A673 (cell line): Measurements from ENCODE around the gene NAV2. TPM values are rescaled to one million over a fixed set of nuclear protein-coding genes. Genes with fewer than 3 reads are reported as not detected.

Experiments used
- BruUV-seq: library from RNA; stranded (reverse); fragments of 400-500 nt; replicated peaks from 2 replicates; lab custom pipeline; 2021; lab: Mats Ljungman, UMichigan
- CTCF ChIA-PET: fragments of 300-600 bp; sonication (Branson Sonifier 250); formaldehyde crosslinking; loops from one replicate; lab custom pipeline; 2022; ENCODE audit warnings: antibody characterized with exemption; lab: Charles Lee
- POLR2A ChIA-PET: fragments of 300-600 bp; sonication (Branson Sonifier 250); formaldehyde crosslinking; loops from one replicate; lab custom pipeline; 2022; ENCODE audit warnings: antibody characterized with exemption; ENCODE audit not compliant: low non-redundant PET; lab: Charles Lee
- DNase-seq: peaks from one replicate; pipeline ENCODE4 v3.0.0-alpha.2; 2015; ENCODE audit warnings: low spot score
- H3K27ac ChIP-seq: fragments of 200-600 bp; sonication (generic); 2 replicates; pipeline ENCODE4 v1.5.1; 2016; ENCODE audit warnings: mixed run types, low read depth, mild to moderate bottlenecking, mixed read lengths, antibody characterized with exemption, low read length; ENCODE audit not compliant: poor library complexity, severe bottlenecking
- H3K27me3 ChIP-seq: fragments of 200-600 bp; sonication (generic); replicated peaks from 2 replicates; pipeline ENCODE4 v1.6.1; 2017; ENCODE audit warnings: mixed run types, low read depth, mild to moderate bottlenecking, mixed read lengths, antibody characterized with exemption, low read length; ENCODE audit not compliant: insufficient read depth, poor library complexity
- H3K36me3 ChIP-seq: fragments of 200-600 bp; sonication (generic); 2 replicates; pipeline ENCODE4 v1.6.1; 2016; ENCODE audit warnings: mixed run types, mild to moderate bottlenecking, mixed read lengths, antibody characterized with exemption, low read length; ENCODE audit not compliant: insufficient read depth, poor library complexity, severe bottlenecking
- H3K4me1 ChIP-seq: fragments of 200-600 bp; sonication (generic); 2 replicates; pipeline ENCODE4 v1.6.1; 2017; ENCODE audit warnings: mixed run types, mild to moderate bottlenecking, mixed read lengths, antibody characterized with exemption, low read length; ENCODE audit not compliant: insufficient read depth, poor library complexity, severe bottlenecking
- H3K4me3 ChIP-seq: fragments of 200-600 bp; sonication (generic); 2 replicates; pipeline ENCODE4 v1.5.1; 2016; ENCODE audit warnings: low read depth, mixed run types, mild to moderate bottlenecking, mixed read lengths, low read length; ENCODE audit not compliant: poor library complexity, severe bottlenecking
- H3K9me3 ChIP-seq: fragments of 200-600 bp; sonication (generic); 2 replicates; pipeline ENCODE4 v1.6.1; 2016; ENCODE audit warnings: mixed run types, low read depth, mild to moderate bottlenecking, mixed read lengths, antibody characterized with exemption, low read length; ENCODE audit not compliant: poor library complexity, severe bottlenecking
- EZH2 ChIP-seq: fragments of 200-600 bp; sonication (generic); IDR thresholded peaks from 2 replicates; pipeline ENCODE4 v1.6.1; 2017; ENCODE audit warnings: borderline replicate concordance, low read depth, mild to moderate bottlenecking, mixed read lengths, antibody characterized with exemption, low read length; ENCODE audit not compliant: poor library complexity, severe bottlenecking
- intact Hi-C: fragments of 100-400 bp; cut with micrococcal nuclease; formaldehyde crosslinking; loops from one replicate; pipeline ENCODE4 v1.10.0; 2022; ENCODE audit not compliant: unreplicated experiment
- total RNA-seq: library from RNA; stranded (reverse); gene quantifications from 2 replicates; pipeline ENCODE4 v1.2.3, GENCODE V29; 2021
- TF ChIP-seq, protein P1 (sequence below): fragments of 300-800, 200-600 bp; sonication (generic); conservative IDR thresholded peaks from 2 replicates; pipeline ENCODE4 v1.5.1; 2017; ENCODE audit warnings: low read depth, mild to moderate bottlenecking, antibody characterized with exemption, low read length, moderate library complexity, mixed read lengths

The NAV2 gene
- total RNA-seq, 1 experiment from 2014 or later, result not detected

DNA sequence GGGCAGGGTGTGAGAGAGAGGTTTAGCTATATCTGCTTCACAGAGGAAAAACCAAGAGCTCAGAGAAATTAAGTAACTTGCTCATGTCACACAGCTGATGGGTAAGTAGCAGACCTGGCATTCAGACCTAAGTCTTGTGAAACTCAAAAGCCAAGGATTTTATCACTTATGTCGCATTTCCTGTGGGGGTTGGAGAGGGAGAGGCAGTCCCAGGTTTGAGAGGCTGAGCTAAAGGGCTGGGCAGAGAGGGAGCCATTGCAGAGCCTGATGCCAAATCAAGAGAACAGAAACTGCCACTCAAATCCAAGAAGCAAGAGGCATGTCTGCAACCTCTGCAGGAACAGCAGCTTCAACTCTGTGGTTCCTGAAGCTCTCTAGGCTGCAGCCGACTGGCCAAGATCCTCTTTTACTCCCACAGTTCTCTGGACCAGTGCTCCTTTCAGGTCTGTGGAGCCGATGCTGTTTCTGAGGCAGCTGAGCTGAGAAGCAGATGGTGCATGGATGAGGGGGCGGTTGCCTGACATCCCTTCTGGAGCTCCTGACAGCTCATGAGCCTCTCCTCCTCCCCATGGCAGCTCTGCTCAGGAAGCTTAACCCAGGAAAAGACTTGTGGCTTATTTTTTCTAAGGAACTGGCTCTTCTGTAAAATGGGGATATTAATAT lies 47.6 kb upstream of the NAV2 start:
- POLR2A ChIA-PET, result no interaction called here
- Histone ChIP-seq H3K4me3 (no peak overlapping the region), H3K27me3 (no peaks in the 10 kb centered on the region), H3K27ac (no peak overlapping the region), H3K36me3 (no peaks in the 10 kb centered on the region), H3K9me3 (no peaks in the 10 kb centered on the region), H3K4me1 (no peaks in the 10 kb centered on the region)
- CTCF ChIA-PET, result no interaction called here
- TF ChIP-seq, protein P1, sequence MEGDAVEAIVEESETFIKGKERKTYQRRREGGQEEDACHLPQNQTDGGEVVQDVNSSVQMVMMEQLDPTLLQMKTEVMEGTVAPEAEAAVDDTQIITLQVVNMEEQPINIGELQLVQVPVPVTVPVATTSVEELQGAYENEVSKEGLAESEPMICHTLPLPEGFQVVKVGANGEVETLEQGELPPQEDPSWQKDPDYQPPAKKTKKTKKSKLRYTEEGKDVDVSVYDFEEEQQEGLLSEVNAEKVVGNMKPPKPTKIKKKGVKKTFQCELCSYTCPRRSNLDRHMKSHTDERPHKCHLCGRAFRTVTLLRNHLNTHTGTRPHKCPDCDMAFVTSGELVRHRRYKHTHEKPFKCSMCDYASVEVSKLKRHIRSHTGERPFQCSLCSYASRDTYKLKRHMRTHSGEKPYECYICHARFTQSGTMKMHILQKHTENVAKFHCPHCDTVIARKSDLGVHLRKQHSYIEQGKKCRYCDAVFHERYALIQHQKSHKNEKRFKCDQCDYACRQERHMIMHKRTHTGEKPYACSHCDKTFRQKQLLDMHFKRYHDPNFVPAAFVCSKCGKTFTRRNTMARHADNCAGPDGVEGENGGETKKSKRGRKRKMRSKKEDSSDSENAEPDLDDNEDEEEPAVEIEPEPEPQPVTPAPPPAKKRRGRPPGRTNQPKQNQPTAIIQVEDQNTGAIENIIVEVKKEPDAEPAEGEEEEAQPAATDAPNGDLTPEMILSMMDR, result no peak
- no peak for TF ChIP-seq EZH2
- BruUV-seq, result no TSS peak
- intact Hi-C loops, result no loop called here
- no peak for DNase-seq

DNA sequence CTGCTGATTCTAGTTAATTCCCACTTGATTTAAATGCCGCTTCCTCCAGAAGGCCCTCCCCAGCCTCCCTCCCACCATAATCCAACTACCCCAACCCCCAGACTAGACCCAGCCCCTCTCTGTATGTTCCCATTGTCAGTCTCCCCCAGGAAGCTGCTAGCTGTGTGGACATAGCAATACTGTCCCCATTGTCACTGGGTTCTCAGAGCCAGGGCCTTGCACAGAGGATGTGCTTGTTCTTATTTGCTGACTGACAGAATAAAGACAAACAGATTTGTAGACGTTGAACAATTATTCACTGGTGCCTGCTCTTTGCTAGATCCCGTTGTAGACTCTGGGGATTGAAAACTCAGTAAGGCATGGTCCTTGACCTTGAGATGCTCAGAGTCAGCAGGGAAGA lies 45.7 kb upstream of the NAV2 start:
- no peaks in the 10 kb centered on the region for H3K4me1 ChIP-seq
- no peak overlapping the region for H3K4me3 ChIP-seq
- no peak overlapping the region for H3K27ac ChIP-seq
- ChIA-PET CTCF (no interaction called here), POLR2A (no interaction called here)
- H3K9me3 ChIP-seq, result no peaks in the 10 kb centered on the region
- no TSS peak for BruUV-seq
- DNase-seq, result no peak
- no peaks in the 10 kb centered on the region for H3K36me3 ChIP-seq
- TF ChIP-seq, protein P1, result no peak
- no peak for TF ChIP-seq EZH2
- H3K27me3 ChIP-seq, result no peaks in the 10 kb centered on the region
- intact Hi-C loops, result no loop called here

DNA sequence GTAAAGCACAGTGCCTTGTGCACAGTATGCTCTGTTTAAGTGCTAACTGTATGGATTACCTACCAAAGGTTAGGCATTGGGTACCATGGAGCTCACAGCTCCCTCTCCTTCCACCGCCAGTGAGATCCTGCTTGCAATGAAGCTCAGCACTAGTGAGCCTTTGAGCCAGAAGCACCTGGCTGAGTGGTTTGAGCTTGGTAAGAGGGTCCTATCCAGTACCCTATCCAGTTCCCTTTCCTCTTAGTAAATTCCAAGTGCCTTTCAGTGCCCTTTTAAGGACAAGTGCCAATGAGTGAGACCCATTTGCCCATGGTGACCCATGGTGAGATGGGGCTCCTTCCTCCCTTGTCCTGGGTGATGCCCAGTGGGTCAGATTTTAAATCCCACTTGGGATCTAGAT lies 43.1 kb upstream of the NAV2 start:
- CTCF ChIA-PET, result no interaction called here
- Histone ChIP-seq H3K9me3 (no peaks in the 10 kb centered on the region), H3K4me1 (no peaks in the 10 kb centered on the region), H3K27ac (no peak overlapping the region), H3K27me3 (no peaks in the 10 kb centered on the region), H3K36me3 (no peaks in the 10 kb centered on the region), H3K4me3 (no peak overlapping the region)
- no TSS peak for BruUV-seq
- intact Hi-C loops, result no loop called here
- DNase-seq, result no peak
- no peak for TF ChIP-seq EZH2
- TF ChIP-seq, protein P1, result no peak
- POLR2A ChIA-PET, result no interaction called here
